Fibroblast of the aortic adventitia (primary cell): ENCODE results near the gene AIPL1. TPM values are rescaled to one million over a fixed set of nuclear protein-coding genes. Genes with fewer than 3 reads are reported as not detected.
A peak's percentile ranks its signal among the peaks of the same experiment; 100 is the strongest.

Experiments used
- DNase-seq: peaks from one replicate; pipeline ENCODE4 v3.0.0-alpha.2; 2010; ENCODE audit warnings: low read depth
- H3K4me3 ChIP-seq: 2 replicates; pipeline ENCODE4 v1.5.1; 2011; ENCODE audit warnings: low read depth, mild to moderate bottlenecking, control low read depth, low read length, moderate library complexity
- CTCF ChIP-seq: IDR thresholded peaks from 2 replicates; pipeline ENCODE4 v1.5.1; 2011; ENCODE audit warnings: mild to moderate bottlenecking, low read length, control low read depth, inconsistent platforms; ENCODE audit not compliant: insufficient read depth
- total RNA-seq: library from RNA; depleted of rRNA; stranded (reverse); fragments of >200 nt; gene quantifications from 2 replicates; pipeline ENCODE4 v1.2.3, GENCODE V29; 2012; ENCODE audit warnings: low replicate concordance

The AIPL1 gene
- total RNA-seq, 1 donor = 0.09 TPM

- peak overlapping the region; percentile 31 for H3K4me3 ChIP-seq
- peak; percentile 34 for DNase-seq
- TF ChIP-seq CTCF = no peak
Measured at GRCh38 chr17:6427279-6427781, 7.6 kb downstream of the AIPL1 start.

GRCh38 chr17:6426356-6427101 is 8.4 kb downstream of the AIPL1 start:
- no peak for DNase-seq
- no peak overlapping the region for H3K4me3 ChIP-seq
- no peak for TF ChIP-seq CTCF

GRCh38 chr17:6425407-6425806 is 9.5 kb downstream of the AIPL1 start:
- no peak for TF ChIP-seq CTCF
- H3K4me3 ChIP-seq = no peak overlapping the region
- no peak for DNase-seq

- TF ChIP-seq CTCF = no peak
- no peak for DNase-seq
- no peak overlapping the region for H3K4me3 ChIP-seq
Measured at GRCh38 chr17:6423931-6424330, 11.0 kb downstream of the AIPL1 start.

- DNase-seq = no peak
- no peak for TF ChIP-seq CTCF
- no peak overlapping the region for H3K4me3 ChIP-seq
Measured at GRCh38 chr17:6422654-6423241, 12.2 kb downstream of the AIPL1 start.

GRCh38 chr17:6421700-6422604 is 13.0 kb downstream of the AIPL1 start:
- peak; percentile 72 for DNase-seq
- H3K4me3 ChIP-seq = no peak overlapping the region
- peak; percentile 80 for TF ChIP-seq CTCF
